ENCODE data around the gene ST6GALNAC4. TPM values are rescaled to one million over a fixed set of nuclear protein-coding genes. Genes with fewer than 3 reads are reported as not detected.

Gene ST6GALNAC4
- total and polyA plus RNA-seq, 9 of the 15 experiments (the other 6 are each of a cell fraction or from before 2014, with no cell fraction given) = 2.6 to 43.1 (median 15.4) TPM

DNA sequence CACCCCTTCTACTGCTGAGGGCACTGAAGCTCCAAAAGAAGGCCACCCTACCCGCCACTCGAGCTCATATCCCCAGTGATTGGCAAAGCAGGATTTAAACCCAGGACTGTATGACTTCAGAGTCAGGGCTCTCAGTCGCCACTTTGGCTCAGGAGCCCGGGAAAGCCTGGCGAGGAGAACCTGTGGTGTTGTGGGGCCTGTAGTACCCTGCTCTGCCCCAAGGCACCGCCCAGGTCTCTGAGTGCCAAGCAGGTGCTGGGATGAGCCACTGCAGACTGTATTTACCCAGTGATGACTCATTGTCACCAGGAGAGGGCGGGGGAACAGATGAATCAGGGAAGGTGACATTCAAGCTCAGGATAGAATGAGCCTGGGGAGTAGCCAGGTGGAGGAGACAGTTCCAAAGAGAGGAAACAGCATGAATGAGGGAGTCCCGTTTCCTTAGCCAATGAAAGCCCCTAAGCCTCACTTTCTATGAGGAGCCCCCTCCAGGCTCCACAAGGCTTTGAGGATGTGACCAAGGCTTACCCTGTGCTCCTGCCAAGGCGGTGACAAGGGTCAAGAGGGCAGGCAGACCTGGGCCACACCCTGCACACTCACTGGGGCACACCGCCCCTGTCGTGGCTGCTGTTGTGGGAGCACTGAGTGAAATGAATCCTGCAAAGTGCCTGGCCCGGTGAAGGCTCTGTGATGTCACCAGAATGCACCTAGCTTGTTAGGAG lies 38.6 kb upstream of the ST6GALNAC4 start (continued):
- TF ChIP-seq MXD1 (CRISPR knock-in tag; IDR thresholded peaks at IDR 0.05; ENCODE audit: borderline replicate concordance, poor library complexity, severe bottlenecking) = no peak
- peak; percentile 40 for TF ChIP-seq NEUROD1 (IDR thresholded peaks at IDR 0.05; ENCODE audit: borderline replicate concordance, low read depth, low read length, partially characterized antibody)
- TF ChIP-seq CBX1 (IDR thresholded peaks at IDR 0.05; ENCODE audit: low read depth) = no peak
- TF ChIP-seq HNRNPL (IDR thresholded peaks at IDR 0.05; ENCODE audit: low read depth, low read length) = 0 out of 2 replicates have a peak, but pooled peaks have one; percentile 15
- peak; percentile 54; the same call in 1 of the 2 replicates for TF ChIP-seq MITF (IDR thresholded peaks at IDR 0.05)
- TF ChIP-seq SMC3 (conservative IDR thresholded peaks at IDR 0.05; ENCODE audit: insufficient read depth, low read depth, low read length) = peak; percentile 66
- TF ChIP-seq, protein P1, sequence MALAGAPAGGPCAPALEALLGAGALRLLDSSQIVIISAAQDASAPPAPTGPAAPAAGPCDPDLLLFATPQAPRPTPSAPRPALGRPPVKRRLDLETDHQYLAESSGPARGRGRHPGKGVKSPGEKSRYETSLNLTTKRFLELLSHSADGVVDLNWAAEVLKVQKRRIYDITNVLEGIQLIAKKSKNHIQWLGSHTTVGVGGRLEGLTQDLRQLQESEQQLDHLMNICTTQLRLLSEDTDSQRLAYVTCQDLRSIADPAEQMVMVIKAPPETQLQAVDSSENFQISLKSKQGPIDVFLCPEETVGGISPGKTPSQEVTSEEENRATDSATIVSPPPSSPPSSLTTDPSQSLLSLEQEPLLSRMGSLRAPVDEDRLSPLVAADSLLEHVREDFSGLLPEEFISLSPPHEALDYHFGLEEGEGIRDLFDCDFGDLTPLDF (CRISPR knock-in tag; IDR thresholded peaks at IDR 0.05) = no peak
- no peak for TF ChIP-seq ZNF444 (CRISPR knock-in tag; IDR thresholded peaks at IDR 0.05)
- no peak for TF ChIP-seq ZNF212 (CRISPR knock-in tag; IDR thresholded peaks at IDR 0.05)
- TF ChIP-seq MEIS2 (IDR thresholded peaks at IDR 0.05; ENCODE audit: partially characterized antibody) = peak; percentile 64
- peak; percentile 95 for TF ChIP-seq FOSL1 (tag; conservative IDR thresholded peaks at IDR 0.05)
- no peak for TF ChIP-seq ZNF133 (CRISPR knock-in tag; IDR thresholded peaks at IDR 0.05)
- peak; percentile 26; the same call in 1 of the 2 replicates for TF ChIP-seq SOX6 (IDR thresholded peaks at IDR 0.05)
- peak; percentile 83 for TF ChIP-seq SMARCE1 (IDR thresholded peaks at IDR 0.05)
- TF ChIP-seq KAT7 (CRISPR knock-in tag; IDR thresholded peaks at IDR 0.05; ENCODE audit: borderline replicate concordance) = 0 out of 2 replicates have a peak, but pooled peaks have one; percentile 37
- peak; percentile 52 for TF ChIP-seq CREM (IDR thresholded peaks at IDR 0.05; ENCODE audit: low read depth)
- TF ChIP-seq ZNF408 (CRISPR knock-in tag; IDR thresholded peaks at IDR 0.05; ENCODE audit: low read depth) = no peak
- TF ChIP-seq DPF2 (IDR thresholded peaks at IDR 0.05) = peak; percentile 75
